Measurements from ENCODE around the gene ERBIN.
"Not testable (repeated sequence)": the region's sequence is repeated elsewhere in the genome, so short reads cannot be mapped to it uniquely, and the experiment has no call there.

Gene ERBIN

GRCh38 chr5:66015196-66015960 lies 89.0 kb downstream of the ERBIN start:
- Histone ChIP-seq H3K27me3 (ENCODE audit: control insufficient read depth, insufficient read depth, low read length, poor library complexity, severe bottlenecking) (no peaks in the 10 kb centered on the region), H3K4me3 (ENCODE audit: insufficient read depth, low read depth, low read length) (no peak overlapping the region), H3K36me3 (ENCODE audit: control insufficient read depth, insufficient read depth, low read length) (peaks cover 4% of the 10 kb centered on the region), H3K9me3 (ENCODE audit: control insufficient read depth, low read length) (no peaks in the 10 kb centered on the region), H3K4me1 (ENCODE audit: control insufficient read depth, insufficient read depth, low read length) (no peaks in the 10 kb centered on the region), H3K27ac (ENCODE audit: insufficient read depth, low read depth, low read length, poor library complexity, severe bottlenecking) (no peak overlapping the region)
- WGBS, 2 experiments = 90 to 96% methylated on average over 5 to 6 of the region's 6 CpGs

GRCh38 chr5:66021585-66021984 lies 95.2 kb downstream of the ERBIN start:
- Histone ChIP-seq H3K27me3 (ENCODE audit: control insufficient read depth, insufficient read depth, low read length, poor library complexity, severe bottlenecking) (no peaks in the 10 kb centered on the region), H3K27ac (ENCODE audit: insufficient read depth, low read depth, low read length, poor library complexity, severe bottlenecking) (no peak overlapping the region), H3K4me1 (ENCODE audit: control insufficient read depth, insufficient read depth, low read length) (no peaks in the 10 kb centered on the region), H3K36me3 (ENCODE audit: control insufficient read depth, insufficient read depth, low read length) (peaks cover 4% of the 10 kb centered on the region), H3K4me3 (ENCODE audit: insufficient read depth, low read depth, low read length) (no peak overlapping the region), H3K9me3 (ENCODE audit: control insufficient read depth, low read length) (no peaks in the 10 kb centered on the region)
- WGBS, 2 experiments = 97 to 98% methylated on average over 1 of the region's 1 CpG

- Histone ChIP-seq H3K4me3 (ENCODE audit: insufficient read depth, low read depth, low read length) (no peak overlapping the region), H3K36me3 (ENCODE audit: control insufficient read depth, insufficient read depth, low read length) (no peaks in the 10 kb centered on the region), H3K4me1 (ENCODE audit: control insufficient read depth, insufficient read depth, low read length) (no peaks in the 10 kb centered on the region), H3K27ac (ENCODE audit: insufficient read depth, low read depth, low read length, poor library complexity, severe bottlenecking) (no peak overlapping the region), H3K27me3 (ENCODE audit: control insufficient read depth, insufficient read depth, low read length, poor library complexity, severe bottlenecking) (no peaks in the 10 kb centered on the region), H3K9me3 (ENCODE audit: control insufficient read depth, low read length) (no peaks in the 10 kb centered on the region)
- no CpG with 5 or more reads among the region's 1 CpG for WGBS, 2 experiments
These were observed 112.9 kb downstream of the ERBIN start for GRCh38 chr5:66039296-66039695.

GRCh38 chr5:66039701-66040100 lies 113.3 kb downstream of the ERBIN start:
- no peaks in the 10 kb centered on the region for H3K36me3 ChIP-seq (ENCODE audit: control insufficient read depth, insufficient read depth, low read length)
- H3K9me3 ChIP-seq (ENCODE audit: control insufficient read depth, low read length) = no peaks in the 10 kb centered on the region
- H3K4me1 ChIP-seq (ENCODE audit: control insufficient read depth, insufficient read depth, low read length) = no peaks in the 10 kb centered on the region
- no peak overlapping the region for H3K27ac ChIP-seq (ENCODE audit: insufficient read depth, low read depth, low read length, poor library complexity, severe bottlenecking)
- 93 to 100% methylated on average over 1 of the region's 1 CpG for WGBS, 2 experiments
- H3K27me3 ChIP-seq (ENCODE audit: control insufficient read depth, insufficient read depth, low read length, poor library complexity, severe bottlenecking) = no peaks in the 10 kb centered on the region
- H3K4me3 ChIP-seq (ENCODE audit: insufficient read depth, low read depth, low read length) = no peak overlapping the region

- Histone ChIP-seq H3K4me1 (ENCODE audit: control insufficient read depth, insufficient read depth, low read length) (no peaks in the 10 kb centered on the region), H3K36me3 (ENCODE audit: control insufficient read depth, insufficient read depth, low read length) (peaks cover 3% of the 10 kb centered on the region), H3K27me3 (ENCODE audit: control insufficient read depth, insufficient read depth, low read length, poor library complexity, severe bottlenecking) (no peaks in the 10 kb centered on the region), H3K9me3 (ENCODE audit: control insufficient read depth, low read length) (no peaks in the 10 kb centered on the region), H3K27ac (ENCODE audit: insufficient read depth, low read depth, low read length, poor library complexity, severe bottlenecking) (no peak overlapping the region), H3K4me3 (ENCODE audit: insufficient read depth, low read depth, low read length) (no peak overlapping the region)
- whole genome bisulfite sequencing, 2 experiments = 100% methylated on average over 1 of the region's 1 CpG; no CpG with 5 or more reads in 1 of the 2 experiments
These were observed 115.3 kb downstream of the ERBIN start for GRCh38 chr5:66041627-66042026.

- H3K36me3 ChIP-seq (ENCODE audit: control insufficient read depth, insufficient read depth, low read length) = peaks cover 10% of the 10 kb centered on the region
- H3K9me3 ChIP-seq (ENCODE audit: control insufficient read depth, low read length) = no peaks in the 10 kb centered on the region
- no CpG with 5 or more reads among the region's 1 CpG for WGBS, 2 experiments
- H3K27me3 ChIP-seq (ENCODE audit: control insufficient read depth, insufficient read depth, low read length, poor library complexity, severe bottlenecking) = no peaks in the 10 kb centered on the region
- no peaks in the 10 kb centered on the region for H3K4me1 ChIP-seq (ENCODE audit: control insufficient read depth, insufficient read depth, low read length)
- H3K27ac ChIP-seq (ENCODE audit: insufficient read depth, low read depth, low read length, poor library complexity, severe bottlenecking) = no peak overlapping the region
- no peak overlapping the region for H3K4me3 ChIP-seq (ENCODE audit: insufficient read depth, low read depth, low read length)
These were observed 130.9 kb downstream of the ERBIN start for GRCh38 chr5:66057239-66057638.

GRCh38 chr5:66061320-66061719 lies 134.9 kb downstream of the ERBIN start:
- not testable (repeated sequence) for H3K4me1 ChIP-seq (ENCODE audit: control insufficient read depth, insufficient read depth, low read length); H3K9me3 ChIP-seq (ENCODE audit: control insufficient read depth, low read length); H3K27ac ChIP-seq (ENCODE audit: insufficient read depth, low read depth, low read length, poor library complexity, severe bottlenecking); H3K4me3 ChIP-seq (ENCODE audit: insufficient read depth, low read depth, low read length); H3K36me3 ChIP-seq (ENCODE audit: control insufficient read depth, insufficient read depth, low read length); H3K27me3 ChIP-seq (ENCODE audit: control insufficient read depth, insufficient read depth, low read length, poor library complexity, severe bottlenecking)
- 93% methylated on average over 2 of the region's 3 CpGs for WGBS, 2 experiments

GRCh38 chr5:66063061-66063460 lies 136.7 kb downstream of the ERBIN start:
- not testable (repeated sequence) for H3K36me3 ChIP-seq (ENCODE audit: control insufficient read depth, insufficient read depth, low read length); H3K9me3 ChIP-seq (ENCODE audit: control insufficient read depth, low read length); H3K27me3 ChIP-seq (ENCODE audit: control insufficient read depth, insufficient read depth, low read length, poor library complexity, severe bottlenecking); H3K27ac ChIP-seq (ENCODE audit: insufficient read depth, low read depth, low read length, poor library complexity, severe bottlenecking); H3K4me3 ChIP-seq (ENCODE audit: insufficient read depth, low read depth, low read length); H3K4me1 ChIP-seq (ENCODE audit: control insufficient read depth, insufficient read depth, low read length)
- 96% methylated on average over 13 of the region's 13 CpGs for WGBS, 2 experiments

- Histone ChIP-seq H3K4me3 (ENCODE audit: insufficient read depth, low read depth, low read length) (no peak overlapping the region), H3K9me3 (ENCODE audit: control insufficient read depth, low read length) (no peaks in the 10 kb centered on the region), H3K27me3 (ENCODE audit: control insufficient read depth, insufficient read depth, low read length, poor library complexity, severe bottlenecking) (no peaks in the 10 kb centered on the region), H3K4me1 (ENCODE audit: control insufficient read depth, insufficient read depth, low read length) (no peaks in the 10 kb centered on the region), H3K27ac (ENCODE audit: insufficient read depth, low read depth, low read length, poor library complexity, severe bottlenecking) (no peak overlapping the region), H3K36me3 (ENCODE audit: control insufficient read depth, insufficient read depth, low read length) (no peaks in the 10 kb centered on the region)
- 100% methylated on average over 2 of the region's 2 CpGs for WGBS, 2 experiments
These were observed 140.5 kb downstream of the ERBIN start for GRCh38 chr5:66066826-66067225.

GRCh38 chr5:66072031-66072430 lies 145.7 kb downstream of the ERBIN start:
- 100% methylated on average over 1 of the region's 1 CpG; no CpG with 5 or more reads in 1 of the 2 experiments for WGBS, 2 experiments
- H3K36me3 ChIP-seq (ENCODE audit: control insufficient read depth, insufficient read depth, low read length) = peaks cover 1% of the 10 kb centered on the region

GRCh38 chr5:66074901-66075300 lies 148.5 kb downstream of the ERBIN start:
- Histone ChIP-seq H3K9me3 (ENCODE audit: control insufficient read depth, low read length) (no peaks in the 10 kb centered on the region), H3K4me3 (ENCODE audit: insufficient read depth, low read depth, low read length) (no peak overlapping the region), H3K27me3 (ENCODE audit: control insufficient read depth, insufficient read depth, low read length, poor library complexity, severe bottlenecking) (no peaks in the 10 kb centered on the region), H3K36me3 (ENCODE audit: control insufficient read depth, insufficient read depth, low read length) (peaks cover 3% of the 10 kb centered on the region), H3K4me1 (ENCODE audit: control insufficient read depth, insufficient read depth, low read length) (no peaks in the 10 kb centered on the region), H3K27ac (ENCODE audit: insufficient read depth, low read depth, low read length, poor library complexity, severe bottlenecking) (no peak overlapping the region)

More at GRCh38 chr5:66072031-66072430, 145.7 kb downstream of the ERBIN start:
- H3K4me1 ChIP-seq (ENCODE audit: control insufficient read depth, insufficient read depth, low read length) = no peaks in the 10 kb centered on the region
- H3K4me3 ChIP-seq (ENCODE audit: insufficient read depth, low read depth, low read length) = no peak overlapping the region
- H3K27me3 ChIP-seq (ENCODE audit: control insufficient read depth, insufficient read depth, low read length, poor library complexity, severe bottlenecking) = no peaks in the 10 kb centered on the region
- no peaks in the 10 kb centered on the region for H3K9me3 ChIP-seq (ENCODE audit: control insufficient read depth, low read length)
- H3K27ac ChIP-seq (ENCODE audit: insufficient read depth, low read depth, low read length, poor library complexity, severe bottlenecking) = no peak overlapping the region

Data from ectodermal cell (in vitro differentiated cells).